ENCODE results near the gene ERAS. TPM values are rescaled to one million over a fixed set of nuclear protein-coding genes. Genes with fewer than 3 reads are reported as not detected.

Gene ERAS
- total and polyA plus RNA-seq, 2 donors (not counting 3 experiments of a cell fraction or from before 2014, with no cell fraction given) = 0.14 TPM; not detected in 1

GRCh38 chrX:48785186-48785539 lies 41.1 kb upstream of the ERAS start:
- Histone ChIP-seq H3K27ac (ENCODE audit: insufficient read depth, low read depth, low read length) (no peak overlapping the region), H3K4me2 (ENCODE audit: insufficient read depth, low read length) (no peak overlapping the region), H3K9ac (replicated peaks; ENCODE audit: extremely low read depth, insufficient read depth, low read length) (no peak overlapping the region), H3K9me1 (replicated peaks; ENCODE audit: control insufficient read depth, extremely low read depth, insufficient read depth, low read length) (no peaks in the 10 kb centered on the region), H3K4me3 (replicated peaks in 1 of 3; ENCODE audit: insufficient read depth in 1 of 3, low read depth in 1 of 3, low read length in 3 of 3) (no peak overlapping the region), H2AFZ (ENCODE audit: low read depth, low read length) (no peak overlapping the region), H3K79me2 (ENCODE audit: control insufficient read depth, insufficient read depth, low read length) (no peaks in the 10 kb centered on the region), H4K20me1 (replicated peaks; ENCODE audit: control insufficient read depth, extremely low read depth, insufficient read depth, low read length) (no peaks in the 10 kb centered on the region), H3K27me3 (ENCODE audit: control insufficient read depth in 2 of 2, insufficient read depth in 2 of 2, low read length in 2 of 2) (no peaks in the 10 kb centered on the region), H3K36me3 (ENCODE audit: control insufficient read depth in 2 of 2, extremely low read depth in 1 of 2, insufficient read depth in 2 of 2, low read length in 2 of 2) (no peaks in the 10 kb centered on the region), H3K4me1 (ENCODE audit: control insufficient read depth, extremely low read depth, insufficient read depth, low read length) (no peaks in the 10 kb centered on the region), H3K9me3 (replicated peaks; ENCODE audit: control insufficient read depth, insufficient read depth, low read length) (no peaks in the 10 kb centered on the region)
- intact Hi-C loops (cut with micrococcal nuclease) = no loop called here
- no peak for TF ChIP-seq GATA2 (IDR thresholded peaks at IDR 0.05; ENCODE audit: insufficient read depth, insufficient read length, low read depth, low read length)
- TF ChIP-seq EZH2 (IDR thresholded peaks at IDR 0.05; ENCODE audit: borderline replicate concordance, low read depth, low read length, severe bottlenecking) = no peak
- TF ChIP-seq CTCF (IDR thresholded peaks at IDR 0.05; ENCODE audit: extremely low read depth in 1 of 2, insufficient read depth in 1 of 2, low read depth in 1 of 2, low read length in 2 of 2) = no peak
- TF ChIP-seq FOS (IDR thresholded peaks at IDR 0.05; ENCODE audit: borderline replicate concordance, insufficient read depth, low read length) = no peak
- no peak for TF ChIP-seq MYC (IDR thresholded peaks at IDR 0.05; ENCODE audit: low read depth, low read length)
- TF ChIP-seq, protein P1, sequence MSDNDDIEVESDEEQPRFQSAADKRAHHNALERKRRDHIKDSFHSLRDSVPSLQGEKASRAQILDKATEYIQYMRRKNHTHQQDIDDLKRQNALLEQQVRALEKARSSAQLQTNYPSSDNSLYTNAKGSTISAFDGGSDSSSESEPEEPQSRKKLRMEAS (IDR thresholded peaks at IDR 0.05; ENCODE audit: insufficient read depth, insufficient read length) = no peak
- TF ChIP-seq POLR2A (IDR thresholded peaks at IDR 0.05; ENCODE audit: low read depth, low read length) = no peak
- POLR2A ChIA-PET = no interaction called here
- BruUV-seq (replicated peaks) = no TSS peak
- FAIRE-seq (no peak), DNase-seq (ENCODE audit: low read depth, low spot score) (no peak)
- CTCF ChIA-PET = interaction anchor here (0.6 kb wide), 1 partner anchor 83 kb away, joined by 3 read pairs; no protein-coding TSS in a partner anchor
- dilution Hi-C loops (cut with MboI; ENCODE audit: extremely low pct_ligation_motif_present, low sequenced_read_pairs) = no loop called here

Data from endothelial cell of umbilical vein (primary cell).